ENCODE data around the gene SCGB1A1. TPM values are rescaled to one million over a fixed set of nuclear protein-coding genes. Genes with fewer than 3 reads are reported as not detected.

Gene SCGB1A1
- total RNA-seq, 4 donors from 2014 or later = not detected

DNA sequence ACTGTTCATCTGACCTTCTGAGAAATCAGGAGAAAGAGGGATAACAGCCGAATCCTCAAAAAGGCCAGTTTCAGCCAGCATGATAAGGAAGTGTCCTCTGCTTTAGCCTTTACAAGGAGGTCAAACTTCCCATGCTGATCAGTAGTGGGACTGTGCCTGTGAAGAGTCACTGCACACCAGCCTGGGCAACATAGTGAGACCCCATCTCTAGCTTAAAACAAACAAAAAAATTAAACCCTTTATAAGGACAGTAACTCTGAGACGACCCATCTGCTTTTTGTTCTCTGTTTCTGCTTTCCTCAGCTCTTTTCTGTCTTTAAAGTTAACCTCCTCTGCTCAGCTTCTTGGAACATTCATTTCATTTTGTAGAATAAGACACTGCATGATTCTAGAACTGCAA lies 49.7 kb downstream of the SCGB1A1 start:
- Histone ChIP-seq H3K4me1 (no peaks in the 10 kb centered on the region), H3K36me3 (no peaks in the 10 kb centered on the region), H3K4me3 (no peak overlapping the region), H3K27me3 (no peaks in the 10 kb centered on the region), H3K27ac (peak overlapping the region; percentile 14 to 29), H3K9me3 (no peaks in the 10 kb centered on the region)
- TF ChIP-seq POLR2A (IDR thresholded peaks at IDR 0.05) = no peak
- TF ChIP-seq, protein P1, sequence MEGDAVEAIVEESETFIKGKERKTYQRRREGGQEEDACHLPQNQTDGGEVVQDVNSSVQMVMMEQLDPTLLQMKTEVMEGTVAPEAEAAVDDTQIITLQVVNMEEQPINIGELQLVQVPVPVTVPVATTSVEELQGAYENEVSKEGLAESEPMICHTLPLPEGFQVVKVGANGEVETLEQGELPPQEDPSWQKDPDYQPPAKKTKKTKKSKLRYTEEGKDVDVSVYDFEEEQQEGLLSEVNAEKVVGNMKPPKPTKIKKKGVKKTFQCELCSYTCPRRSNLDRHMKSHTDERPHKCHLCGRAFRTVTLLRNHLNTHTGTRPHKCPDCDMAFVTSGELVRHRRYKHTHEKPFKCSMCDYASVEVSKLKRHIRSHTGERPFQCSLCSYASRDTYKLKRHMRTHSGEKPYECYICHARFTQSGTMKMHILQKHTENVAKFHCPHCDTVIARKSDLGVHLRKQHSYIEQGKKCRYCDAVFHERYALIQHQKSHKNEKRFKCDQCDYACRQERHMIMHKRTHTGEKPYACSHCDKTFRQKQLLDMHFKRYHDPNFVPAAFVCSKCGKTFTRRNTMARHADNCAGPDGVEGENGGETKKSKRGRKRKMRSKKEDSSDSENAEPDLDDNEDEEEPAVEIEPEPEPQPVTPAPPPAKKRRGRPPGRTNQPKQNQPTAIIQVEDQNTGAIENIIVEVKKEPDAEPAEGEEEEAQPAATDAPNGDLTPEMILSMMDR (IDR thresholded peaks at IDR 0.05) = no peak
- DNase-seq = no peak
- intact Hi-C loops (cut with DNase I; ENCODE audit: low total_unique reads) = no loop called here

DNA sequence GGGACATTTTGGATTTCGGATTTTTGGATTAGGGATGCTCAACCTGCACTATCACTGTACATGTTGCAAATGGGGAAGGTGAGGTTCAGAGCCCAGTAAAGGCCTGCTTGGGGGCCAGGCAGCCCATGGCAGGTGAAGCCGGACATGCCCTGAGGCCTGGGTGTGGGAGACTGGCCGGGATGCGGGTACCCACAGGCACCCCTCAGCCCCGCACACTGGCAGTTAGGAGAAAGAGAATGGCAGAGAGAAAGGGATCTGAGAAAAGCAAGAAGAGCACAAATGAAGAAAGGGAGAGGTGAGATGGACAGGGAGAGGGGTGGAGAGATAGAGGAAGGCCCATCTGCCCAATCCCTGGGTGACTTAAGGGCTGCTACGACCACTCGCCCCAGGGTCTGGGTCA lies 52.8 kb downstream of the SCGB1A1 start:
- intact Hi-C loops (cut with DNase I; ENCODE audit: low total_unique reads) = no loop called here
- H3K27ac ChIP-seq = peak overlapping the region; percentile 82 to 83

DNA sequence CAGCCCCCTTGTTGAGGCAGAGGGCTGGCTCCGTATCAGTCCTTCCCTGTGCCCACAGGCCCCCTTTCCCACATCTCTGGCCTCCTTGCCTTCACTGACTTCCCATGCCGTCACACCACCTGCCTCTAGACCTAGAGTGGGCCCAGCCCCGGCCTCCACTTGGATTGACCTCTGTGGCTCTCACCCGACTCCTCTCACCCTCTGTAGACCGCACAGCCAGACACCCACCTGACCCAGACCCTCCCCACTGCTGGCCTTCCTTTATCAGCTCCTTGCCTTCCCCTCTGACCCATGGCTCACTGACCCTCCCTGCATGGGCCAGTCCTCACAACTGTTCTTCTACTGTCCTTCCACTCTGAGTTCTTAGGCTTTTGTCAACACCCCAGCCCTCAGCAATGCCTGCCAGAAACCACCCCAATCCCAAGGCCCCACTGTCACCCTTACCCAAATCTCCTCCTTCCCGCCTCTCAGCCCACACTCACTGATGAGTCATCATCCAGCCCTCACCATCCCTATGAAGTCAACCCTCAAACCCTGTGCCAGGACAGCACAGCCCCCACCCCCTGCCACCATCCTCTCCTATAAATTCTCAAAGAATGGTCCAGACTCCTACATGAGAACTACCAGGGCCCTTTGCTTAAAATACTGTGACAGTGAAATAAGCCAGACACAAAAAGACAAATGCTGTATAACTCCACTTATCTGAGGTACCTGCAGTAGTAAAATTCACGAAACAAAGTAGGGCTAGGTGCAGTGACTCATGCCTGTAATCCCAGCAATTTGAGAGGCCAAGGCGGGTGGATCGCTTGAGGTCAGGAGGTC lies 53.4 kb downstream of the SCGB1A1 start:
- no peak overlapping the region for H3K4me3 ChIP-seq
- H3K4me1 ChIP-seq = no peaks in the 10 kb centered on the region
- H3K27me3 ChIP-seq = no peaks in the 10 kb centered on the region
- TF ChIP-seq POLR2A (IDR thresholded peaks at IDR 0.05) = no peak
- TF ChIP-seq, protein P1 (IDR thresholded peaks at IDR 0.05) = no peak
- intact Hi-C loops (cut with DNase I; ENCODE audit: low total_unique reads) = no loop called here
- H3K36me3 ChIP-seq = no peaks in the 10 kb centered on the region
- DNase-seq = peak; percentile 76 to 91
- no peaks in the 10 kb centered on the region for H3K9me3 ChIP-seq
- peak overlapping the region; percentile 82 to 83 for H3K27ac ChIP-seq

More for the DNA sequence above, 52.8 kb downstream of the SCGB1A1 start:
- H3K4me1 ChIP-seq = no peaks in the 10 kb centered on the region
- H3K4me3 ChIP-seq = no peak overlapping the region
- H3K27me3 ChIP-seq = no peaks in the 10 kb centered on the region
- no peaks in the 10 kb centered on the region for H3K9me3 ChIP-seq
- no peaks in the 10 kb centered on the region for H3K36me3 ChIP-seq
- no peak for DNase-seq
- TF ChIP-seq POLR2A (IDR thresholded peaks at IDR 0.05) = no peak
- TF ChIP-seq, protein P1 (IDR thresholded peaks at IDR 0.05) = no peak

Other genes starting within 250 kb of the SCGB1A1 start
- gene SCGB1D1, start 228.8 kb upstream of the SCGB1A1 start, total RNA-seq = not detected
- gene SCGB2A1, start 210.4 kb upstream of the SCGB1A1 start, total RNA-seq = 1 to 10 TPM in 1 of 4 donors, not detected in 3; 8.8 TPM
- 1 to 10 TPM in 1 of 4 donors, not detected in 3; 1.9 TPM for gene SCGB1D2, start 176.8 kb upstream of the SCGB1A1 start, total RNA-seq
- not detected for gene SCGB2A2, start 148.9 kb upstream of the SCGB1A1 start, total RNA-seq
- gene SCGB1D4, start 120.0 kb upstream of the SCGB1A1 start, total RNA-seq = 10 to 100 TPM in 1 of 4 donors, 1 to 10 TPM in 1, not detected in 2; 2.0 to 10.6 TPM
- 100 to 1,000 TPM in 1 of 4 donors, 10 to 100 TPM in 3; 10.9 to 133 (median 30.0) TPM for gene ASRGL1, start 81.6 kb upstream of the SCGB1A1 start, total RNA-seq
- gene AHNAK, start 127.8 kb downstream of the SCGB1A1 start, total RNA-seq = 1,000 to 10,000 TPM in 1 of 4 donors, 100 to 1,000 TPM in 3; 452 to 1,353 (median 779) TPM
- 1,000 to 10,000 TPM; 1,301 to 1,426 (median 1,363) TPM for gene EEF1G, start 154.9 kb downstream of the SCGB1A1 start, total RNA-seq
- gene TUT1, start 172.5 kb downstream of the SCGB1A1 start, total RNA-seq = 10 to 100 TPM in 1 of 4 donors, 1 to 10 TPM in 3; 7.1 to 19.3 (median 8.6) TPM
- gene MTA2, start 182.8 kb downstream of the SCGB1A1 start, total RNA-seq = 100 to 1,000 TPM in 2 of 4 donors, 10 to 100 TPM in 2; 37.9 to 120 (median 78.2) TPM
- 100 to 1,000 TPM in 1 of 4 donors, 10 to 100 TPM in 3; 17.9 to 126 (median 36.8) TPM for gene EML3, start 193.7 kb downstream of the SCGB1A1 start, total RNA-seq
- 10 to 100 TPM in 1 of 4 donors, 1 to 10 TPM in 1, under 1 TPM in 1, not detected in 1; 0.77 to 11.9 (median 5.3) TPM for gene ROM1, start 194.2 kb downstream of the SCGB1A1 start, total RNA-seq
- gene B3GAT3, start 203.0 kb downstream of the SCGB1A1 start, total RNA-seq = 10 to 100 TPM; 17.7 to 50.4 (median 23.1) TPM
- 100 to 1,000 TPM in 3 of 4 donors, 10 to 100 TPM in 1; 56.9 to 513 (median 270) TPM for gene GANAB, start 227.6 kb downstream of the SCGB1A1 start, total RNA-seq
- gene INTS5, start 234.3 kb downstream of the SCGB1A1 start, total RNA-seq = 10 to 100 TPM in 3 of 4 donors, 1 to 10 TPM in 1; 4.9 to 27.4 (median 18.8) TPM
- 10 to 100 TPM in 3 of 4 donors, 1 to 10 TPM in 1; 4.6 to 35.7 (median 19.5) TPM for gene C11orf98, start 246.2 kb downstream of the SCGB1A1 start, total RNA-seq
- gene CSKMT, start 246.3 kb downstream of the SCGB1A1 start, total RNA-seq = 10 to 100 TPM in 2 of 4 donors, 1 to 10 TPM in 1, not detected in 1; 7.7 to 25.9 (median 12.6) TPM

All from uterus (tissue), 4 donors.